Metanephros (tissue), 1 donor: ENCODE data around the gene PCDHA1. TPM values are rescaled to one million over a fixed set of nuclear protein-coding genes. Genes with fewer than 3 reads are reported as not detected.

Experiments
- total RNA-seq: library from RNA; depleted of rRNA; stranded (reverse); fragments of >200 nt; gene quantifications from one replicate; pipeline ENCODE4 v1.2.3, GENCODE V29; 2014

Gene PCDHA1
- 0.12 TPM for total RNA-seq

DNA sequence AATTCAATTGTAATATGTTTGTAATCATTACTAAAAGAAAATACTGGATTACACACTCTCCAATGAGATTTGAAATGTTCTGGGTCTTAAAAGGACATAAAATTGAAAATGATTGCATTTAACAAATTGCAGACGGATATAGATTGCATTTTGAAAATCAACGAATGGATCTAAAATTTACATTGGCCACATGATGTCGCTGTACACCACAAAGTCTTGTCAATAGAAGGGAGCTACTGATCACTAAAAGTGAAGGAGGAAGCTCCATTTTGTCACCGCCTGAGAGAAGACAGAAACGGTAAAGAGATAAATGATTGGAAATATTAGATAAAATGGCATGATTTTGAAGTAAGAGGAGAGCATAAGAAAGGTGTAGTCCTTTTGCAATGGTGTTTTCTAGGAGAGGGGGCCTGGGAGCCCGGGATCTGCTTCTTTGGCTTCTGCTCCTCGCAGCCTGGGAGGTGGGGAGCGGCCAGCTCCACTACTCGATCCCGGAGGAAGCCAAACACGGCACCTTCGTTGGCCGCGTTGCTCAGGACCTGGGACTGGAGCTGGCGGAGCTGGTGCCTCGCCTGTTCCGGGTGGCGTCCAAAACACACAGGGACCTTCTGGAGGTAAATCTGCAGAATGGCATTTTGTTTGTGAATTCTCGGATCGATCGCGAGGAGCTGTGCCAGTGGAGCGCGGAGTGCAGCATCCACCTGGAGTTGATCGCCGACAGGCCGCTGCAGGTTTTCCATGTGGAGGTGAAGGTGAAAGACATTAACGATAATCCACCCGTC is at the start of gene PCDHA1:
Gene PCDHA1 (plus strand): TSS at position 236 of the 782 bp plus-strand sequence.

DNA sequence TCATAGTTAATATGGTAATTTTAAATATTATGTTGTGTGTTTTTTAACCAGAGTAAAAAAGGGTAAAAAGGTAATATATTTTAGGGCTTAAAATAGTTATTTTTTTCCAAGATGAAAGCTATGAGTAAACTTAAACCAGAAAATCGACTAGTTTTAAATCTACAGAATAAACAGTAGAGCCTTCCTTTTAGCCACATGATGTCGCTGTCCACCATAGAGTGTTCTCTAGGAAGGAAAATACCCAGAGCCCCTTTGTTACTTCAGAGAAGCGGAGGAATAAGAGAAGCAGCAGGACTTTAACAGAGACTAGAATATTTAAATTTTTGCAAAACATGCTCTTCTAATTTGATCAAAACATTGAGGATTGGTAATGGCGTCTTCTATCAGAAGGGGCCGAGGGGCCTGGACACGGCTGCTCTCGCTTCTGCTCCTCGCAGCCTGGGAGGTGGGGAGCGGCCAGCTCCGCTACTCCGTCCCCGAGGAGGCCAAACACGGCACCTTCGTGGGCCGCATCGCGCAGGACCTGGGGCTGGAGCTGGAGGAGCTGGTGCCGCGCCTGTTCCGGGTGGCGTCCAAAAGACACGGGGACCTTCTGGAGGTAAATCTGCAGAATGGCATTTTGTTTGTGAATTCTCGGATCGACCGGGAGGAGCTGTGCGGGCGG is 8.8 kb downstream of the PCDHA1 start, which contains the start of gene PCDHA2:
Gene PCDHA2 (plus strand): TSS at position 258 of the 664 bp plus-strand sequence.

GRCh38 chr5:140800816-140801493 is 15.0 kb downstream of the PCDHA1 start, which contains the start of gene PCDHA3:
PCDHA3 (plus strand) TSS chr5:140801057.

GRCh38 chr5:140806834-140807775 is 21.2 kb downstream of the PCDHA1 start, which contains the start of gene PCDHA4:
PCDHA4 (plus strand) TSS chr5:140807068.

GRCh38 chr5:140821375-140822280 is 35.7 kb downstream of the PCDHA1 start, which contains the start of gene PCDHA5:
PCDHA5 (plus strand) TSS chr5:140821613.

DNA sequence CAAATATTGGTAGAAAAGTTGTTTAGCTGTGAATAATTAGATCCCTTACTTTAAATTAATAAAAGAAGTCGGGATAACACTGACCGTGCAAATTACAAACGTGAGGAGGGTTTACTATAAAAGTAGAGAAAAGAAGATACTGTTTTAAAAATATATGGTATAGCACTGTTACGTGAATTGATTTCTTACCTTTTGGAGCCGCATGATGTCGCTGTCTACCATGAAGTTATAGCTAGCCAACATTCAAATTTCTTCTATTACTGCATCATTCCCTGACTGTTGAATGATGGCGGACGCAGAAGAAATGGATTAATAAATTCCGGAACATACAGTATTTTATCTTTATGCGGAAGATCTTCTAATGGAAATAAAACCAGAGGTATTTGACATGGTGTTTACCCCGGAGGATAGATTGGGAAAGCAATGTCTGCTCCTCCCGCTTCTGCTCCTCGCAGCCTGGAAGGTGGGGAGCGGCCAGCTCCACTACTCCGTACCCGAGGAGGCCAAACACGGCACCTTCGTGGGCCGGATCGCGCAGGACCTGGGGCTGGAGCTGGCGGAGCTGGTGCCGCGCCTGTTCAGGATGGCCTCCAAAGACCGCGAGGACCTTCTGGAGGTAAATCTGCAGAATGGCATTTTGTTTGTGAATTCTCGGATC is 41.9 kb downstream of the PCDHA1 start, which contains the start of gene PCDHA6:
Gene PCDHA6 (plus strand): TSS at position 257 of the 658 bp plus-strand sequence. CDS start 132 bp downstream, at position 389.

GRCh38 chr5:140833993-140834392 is 48.1 kb downstream of the PCDHA1 start, which contains the start of gene PCDHA7:
PCDHA7 (plus strand) TSS chr5:140834269; CDS start chr5:140834384, 115 bp downstream.

DNA sequence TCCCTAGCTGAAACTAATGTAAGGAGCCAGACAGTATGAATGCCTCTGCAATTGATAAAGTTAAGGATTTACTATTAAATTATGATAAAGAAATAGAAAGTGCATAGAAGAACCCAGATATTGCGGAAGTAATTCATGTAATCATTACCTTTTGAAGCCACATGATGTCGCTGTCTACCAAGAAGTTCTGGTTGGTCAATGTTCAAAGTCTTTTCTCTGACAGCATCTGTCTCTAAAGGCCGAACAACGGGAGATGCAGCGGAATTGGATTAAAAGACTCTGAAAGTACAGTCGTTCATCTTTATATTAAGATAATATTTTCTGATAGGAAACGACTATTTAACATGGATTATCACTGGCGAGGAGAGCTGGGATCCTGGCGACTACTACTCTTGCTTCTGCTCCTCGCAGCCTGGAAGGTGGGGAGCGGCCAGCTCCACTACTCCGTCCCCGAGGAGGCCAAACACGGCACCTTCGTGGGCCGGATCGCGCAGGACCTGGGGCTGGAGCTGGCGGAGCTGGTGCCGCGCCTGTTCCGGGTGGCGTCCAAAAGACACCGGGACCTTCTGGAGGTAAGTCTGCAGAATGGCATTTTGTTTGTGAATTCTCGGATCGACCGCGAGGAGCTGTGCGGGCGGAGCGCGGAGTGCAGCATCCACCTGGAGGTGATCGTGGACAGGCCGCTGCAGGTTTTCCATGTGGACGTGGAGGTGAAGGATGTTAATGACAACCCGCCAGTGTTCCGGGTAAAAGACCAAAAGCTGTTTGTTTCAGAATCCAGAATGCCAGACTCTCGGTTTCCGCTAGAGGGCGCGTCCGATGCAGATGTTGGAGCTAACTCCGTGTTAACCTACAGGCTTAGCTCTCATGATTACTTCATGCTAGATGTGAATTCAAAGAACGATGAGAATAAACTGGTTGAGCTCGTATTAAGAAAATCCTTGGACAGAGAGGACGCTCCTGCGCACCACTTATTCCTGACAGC is 55.3 kb downstream of the PCDHA1 start, which contains the start of gene PCDHA8:
Gene PCDHA8 (plus strand): TSS at position 210 of the 985 bp plus-strand sequence. CDS start 135 bp downstream, at position 345.

DNA sequence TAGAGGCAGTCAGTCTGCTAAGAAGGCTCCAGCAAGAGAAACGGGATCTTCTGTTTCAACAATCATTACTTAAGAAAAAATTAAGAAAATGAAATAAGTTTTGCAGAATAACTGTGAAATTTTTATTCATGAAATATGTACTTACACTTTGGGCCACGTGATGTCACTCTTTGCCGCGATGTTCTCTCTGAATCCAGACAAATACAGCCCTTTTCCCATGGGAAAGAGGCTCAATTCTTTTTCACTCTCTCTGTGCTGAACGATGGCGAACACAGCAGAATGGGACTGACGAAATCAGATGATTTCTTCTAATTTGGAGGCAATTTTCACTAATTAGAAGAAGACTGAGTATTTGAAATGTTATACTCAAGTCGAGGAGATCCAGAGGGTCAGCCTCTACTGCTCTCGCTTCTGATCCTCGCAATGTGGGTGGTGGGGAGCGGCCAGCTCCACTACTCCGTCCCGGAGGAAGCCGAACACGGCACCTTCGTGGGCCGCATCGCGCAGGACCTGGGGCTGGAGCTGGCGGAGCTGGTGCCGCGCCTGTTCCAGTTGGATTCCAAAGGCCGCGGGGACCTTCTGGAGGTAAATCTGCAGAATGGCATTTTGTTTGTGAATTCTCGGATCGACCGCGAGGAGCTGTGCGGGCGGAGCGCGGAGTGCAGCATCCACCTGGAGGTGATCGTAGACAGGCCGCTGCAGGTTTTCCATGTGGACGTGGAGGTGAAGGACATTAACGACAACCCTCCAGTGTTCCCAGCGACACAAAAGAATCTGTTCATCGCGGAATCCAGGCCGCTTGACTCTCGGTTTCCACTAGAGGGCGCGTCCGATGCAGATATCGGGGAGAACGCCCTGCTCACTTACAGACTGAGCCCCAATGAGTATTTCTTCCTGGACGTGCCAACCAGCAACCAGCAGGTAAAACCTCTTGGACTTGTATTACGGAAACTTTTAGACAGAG is 62.5 kb downstream of the PCDHA1 start, which contains the start of gene PCDHA9:
Gene PCDHA9 (plus strand): TSS at position 244 of the 964 bp plus-strand sequence. CDS start 114 bp downstream, at position 358.

GRCh38 chr5:140855772-140856674 is 70.1 kb downstream of the PCDHA1 start, which contains the start of gene PCDHA10:
PCDHA10 (plus strand) TSS chr5:140855897; CDS start chr5:140856049, 152 bp downstream.

DNA sequence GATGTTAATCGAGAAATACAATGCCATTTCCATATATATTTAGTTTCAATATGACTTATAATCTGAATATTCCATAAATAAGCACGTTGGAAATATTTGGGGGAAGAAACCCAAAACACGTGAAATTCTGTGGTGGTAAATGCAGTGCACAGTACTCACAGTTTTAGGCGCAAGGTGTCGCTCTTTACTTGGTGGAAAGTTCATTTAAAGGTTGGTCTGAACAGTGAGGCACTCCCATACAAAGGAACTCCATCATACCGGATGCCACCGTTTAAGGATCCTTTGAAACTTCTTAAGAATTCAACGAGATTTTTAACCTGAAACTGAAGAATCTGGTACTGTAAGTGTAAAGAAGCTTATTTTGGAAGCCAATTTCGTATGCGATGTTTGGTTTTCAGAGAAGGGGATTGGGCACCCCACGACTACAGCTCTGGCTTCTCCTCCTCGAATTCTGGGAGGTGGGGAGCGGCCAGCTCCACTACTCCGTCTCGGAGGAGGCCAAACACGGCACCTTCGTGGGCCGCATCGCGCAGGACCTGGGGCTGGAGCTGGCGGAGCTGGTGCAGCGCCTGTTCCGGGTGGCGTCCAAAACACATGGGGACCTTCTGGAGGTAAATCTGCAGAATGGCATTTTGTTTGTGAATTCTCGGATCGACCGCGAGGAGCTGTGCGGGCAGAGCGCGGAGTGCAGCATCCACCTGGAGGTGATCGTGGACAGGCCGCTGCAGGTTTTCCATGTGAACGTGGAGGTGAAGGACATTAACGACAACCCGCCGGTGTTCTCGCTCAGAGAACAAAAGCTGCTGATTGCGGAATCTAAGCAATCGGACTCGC is 83.0 kb downstream of the PCDHA1 start, which contains the start of gene PCDHA11:
Gene PCDHA11 (plus strand): TSS at position 237 of the 834 bp plus-strand sequence. CDS start 147 bp downstream, at position 384.

DNA sequence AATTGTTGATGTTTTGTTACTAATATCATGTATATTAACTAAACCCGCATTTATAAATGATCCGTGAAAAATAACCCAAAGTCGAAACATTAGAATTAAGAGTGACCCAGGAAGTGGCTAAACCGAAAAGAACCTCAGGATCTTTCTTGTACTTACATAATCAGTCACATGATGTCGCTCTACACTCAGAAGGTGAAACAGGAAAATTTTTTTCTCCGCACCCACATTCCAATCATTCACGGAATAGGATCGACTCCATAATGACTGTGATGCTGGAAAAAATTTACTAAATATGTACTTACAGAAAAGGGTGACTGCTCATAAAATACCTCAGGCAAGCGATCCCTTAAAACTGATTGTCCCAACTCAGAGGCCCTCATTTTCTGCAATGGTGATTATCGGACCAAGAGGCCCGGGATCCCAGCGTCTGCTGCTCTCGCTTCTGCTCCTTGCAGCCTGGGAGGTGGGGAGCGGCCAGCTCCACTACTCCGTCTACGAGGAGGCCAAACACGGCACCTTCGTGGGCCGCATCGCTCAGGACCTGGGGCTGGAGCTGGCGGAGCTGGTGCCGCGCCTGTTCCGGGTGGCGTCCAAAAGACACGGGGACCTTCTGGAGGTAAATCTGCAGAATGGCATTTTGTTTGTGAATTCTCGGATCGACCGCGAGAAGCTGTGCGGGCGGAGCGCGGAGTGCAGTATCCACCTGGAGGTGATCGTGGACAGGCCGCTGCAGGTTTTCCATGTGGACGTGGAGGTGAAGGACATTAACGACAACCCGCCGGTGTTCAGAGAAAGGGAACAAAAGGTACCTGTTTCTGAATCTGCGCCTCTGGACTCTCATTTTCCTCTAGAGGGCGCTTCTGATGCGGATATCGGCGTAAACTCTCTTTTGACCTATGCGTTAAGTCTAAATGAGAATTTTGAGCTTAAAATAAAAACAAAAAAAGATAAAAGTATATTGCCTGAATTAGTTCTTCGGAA is 89.4 kb downstream of the PCDHA1 start, which contains the start of gene PCDHA12:
Gene PCDHA12 (plus strand): TSS at position 224 of the 981 bp plus-strand sequence. CDS start 165 bp downstream, at position 389.

GRCh38 chr5:140881889-140882590 is 96.1 kb downstream of the PCDHA1 start, which contains the start of gene PCDHA13:
PCDHA13 (plus strand) TSS chr5:140882124; CDS start chr5:140882269, 145 bp downstream.

